ENCODE data around the gene DGCR2.

Gene DGCR2, protein sequence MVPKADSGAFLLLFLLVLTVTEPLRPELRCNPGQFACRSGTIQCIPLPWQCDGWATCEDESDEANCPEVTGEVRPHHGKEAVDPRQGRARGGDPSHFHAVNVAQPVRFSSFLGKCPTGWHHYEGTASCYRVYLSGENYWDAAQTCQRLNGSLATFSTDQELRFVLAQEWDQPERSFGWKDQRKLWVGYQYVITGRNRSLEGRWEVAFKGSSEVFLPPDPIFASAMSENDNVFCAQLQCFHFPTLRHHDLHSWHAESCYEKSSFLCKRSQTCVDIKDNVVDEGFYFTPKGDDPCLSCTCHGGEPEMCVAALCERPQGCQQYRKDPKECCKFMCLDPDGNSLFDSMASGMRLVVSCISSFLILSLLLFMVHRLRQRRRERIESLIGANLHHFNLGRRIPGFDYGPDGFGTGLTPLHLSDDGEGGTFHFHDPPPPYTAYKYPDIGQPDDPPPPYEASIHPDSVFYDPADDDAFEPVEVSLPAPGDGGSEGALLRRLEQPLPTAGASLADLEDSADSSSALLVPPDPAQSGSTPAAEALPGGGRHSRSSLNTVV

DNA sequence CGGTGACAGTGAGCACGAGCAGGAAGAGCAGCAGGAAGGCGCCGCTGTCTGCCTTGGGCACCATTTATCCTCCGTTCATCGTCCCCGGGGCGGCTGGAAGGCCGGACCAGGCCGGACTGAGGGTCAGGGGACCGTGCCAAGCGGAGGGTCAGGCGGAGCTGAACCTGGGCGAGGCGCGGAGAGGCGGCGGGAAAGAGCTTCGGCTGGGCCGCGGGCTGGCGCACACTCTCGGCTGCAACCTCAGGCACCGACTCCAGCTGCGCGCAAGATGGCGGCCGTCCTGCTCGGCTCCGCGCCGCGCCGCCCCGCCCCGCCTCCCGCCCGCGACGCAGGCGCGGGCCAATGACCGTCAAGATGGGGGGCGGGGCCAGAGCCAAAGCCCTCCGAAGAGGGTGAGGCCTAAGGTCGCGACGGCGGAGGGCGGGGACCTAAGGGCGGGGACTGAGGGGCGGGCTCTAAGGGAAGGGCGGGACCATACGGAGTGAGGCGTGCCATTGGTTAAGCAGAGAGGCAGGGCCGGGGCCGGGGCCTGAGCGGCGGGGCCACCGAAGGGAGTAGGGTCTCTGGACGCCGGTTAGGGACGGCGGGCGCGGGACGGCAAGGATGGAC lies at the start of gene DGCR2:
TSS of gene DGCR2 (minus strand) at position 270 of the 609 bp plus-strand sequence. CDS start at position 64, 206 bp downstream.
- Histone ChIP-seq H3K4me2 (ENCODE audit: insufficient read depth, low read length) (peak within 1 kb of the TSS; percentile 94), H3K4me3 (ENCODE audit: low read depth in 1 of 2, low read length in 2 of 2) (peak within 1 kb of the TSS; percentile 92 to 100), H3K36me3 (ENCODE audit: insufficient read depth, low read length) (peaks cover 35% of the 10 kb centered on the region), H3K79me2 (ENCODE audit: insufficient read depth, low read length) (peaks cover 49% of the 10 kb centered on the region), H3K9ac (ENCODE audit: low read depth, low read length) (peak within 1 kb of the TSS; percentile 89), H4K20me1 (ENCODE audit: insufficient read depth, low read length) (peaks cover 40% of the 10 kb centered on the region), H3K9me3 (ENCODE audit: insufficient read depth, low read length, severe bottlenecking) (no peaks in the 10 kb centered on the region), H2AFZ (ENCODE audit: low read depth, low read length) (peak within 1 kb of the TSS; percentile 95), H3K4me1 (ENCODE audit: insufficient read depth, low read length) (peaks cover 38% of the 10 kb centered on the region), H3K27me3 (ENCODE audit: insufficient read depth, low read length, poor library complexity) (no peaks in the 10 kb centered on the region), H3K27ac (ENCODE audit: low read length) (peak within 1 kb of the TSS; percentile 90)
- TF ChIP-seq, protein P1, sequence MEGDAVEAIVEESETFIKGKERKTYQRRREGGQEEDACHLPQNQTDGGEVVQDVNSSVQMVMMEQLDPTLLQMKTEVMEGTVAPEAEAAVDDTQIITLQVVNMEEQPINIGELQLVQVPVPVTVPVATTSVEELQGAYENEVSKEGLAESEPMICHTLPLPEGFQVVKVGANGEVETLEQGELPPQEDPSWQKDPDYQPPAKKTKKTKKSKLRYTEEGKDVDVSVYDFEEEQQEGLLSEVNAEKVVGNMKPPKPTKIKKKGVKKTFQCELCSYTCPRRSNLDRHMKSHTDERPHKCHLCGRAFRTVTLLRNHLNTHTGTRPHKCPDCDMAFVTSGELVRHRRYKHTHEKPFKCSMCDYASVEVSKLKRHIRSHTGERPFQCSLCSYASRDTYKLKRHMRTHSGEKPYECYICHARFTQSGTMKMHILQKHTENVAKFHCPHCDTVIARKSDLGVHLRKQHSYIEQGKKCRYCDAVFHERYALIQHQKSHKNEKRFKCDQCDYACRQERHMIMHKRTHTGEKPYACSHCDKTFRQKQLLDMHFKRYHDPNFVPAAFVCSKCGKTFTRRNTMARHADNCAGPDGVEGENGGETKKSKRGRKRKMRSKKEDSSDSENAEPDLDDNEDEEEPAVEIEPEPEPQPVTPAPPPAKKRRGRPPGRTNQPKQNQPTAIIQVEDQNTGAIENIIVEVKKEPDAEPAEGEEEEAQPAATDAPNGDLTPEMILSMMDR (IDR thresholded peaks at IDR 0.05; ENCODE audit: borderline replicate concordance, extremely low read depth, low read length, poor library complexity, severe bottlenecking): no peak
- TF ChIP-seq EZH2 (IDR thresholded peaks at IDR 0.05; ENCODE audit: borderline replicate concordance, low read depth, low read length, severe bottlenecking): no peak
- DNase-seq: peak; percentile 96
- ATAC-seq (ENCODE audit: insufficient read depth, low read depth): peak; percentile 96

DNA sequence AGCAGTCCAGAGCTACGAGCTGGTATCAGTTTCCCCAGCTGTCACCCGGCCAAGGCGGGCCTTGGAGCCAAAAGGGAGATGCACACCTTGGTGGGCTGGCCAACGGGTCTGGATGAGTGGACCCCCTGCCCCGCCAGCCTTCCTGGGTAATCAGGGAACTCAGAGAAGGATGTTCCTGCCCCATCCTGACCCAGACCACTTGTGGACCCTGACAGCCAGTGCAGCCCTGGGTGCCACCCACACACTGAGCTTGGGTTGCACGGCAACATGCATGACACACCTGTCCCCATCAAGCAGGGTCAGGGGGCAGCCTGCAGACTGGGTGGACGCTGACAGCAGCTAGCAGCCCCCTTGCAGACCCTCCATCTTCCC lies 47.7 kb upstream of the DGCR2 start:
- TF ChIP-seq, protein P1 (IDR thresholded peaks at IDR 0.05; ENCODE audit: borderline replicate concordance, extremely low read depth, low read length, poor library complexity, severe bottlenecking): no peak
- TF ChIP-seq EZH2 (IDR thresholded peaks at IDR 0.05; ENCODE audit: borderline replicate concordance, low read depth, low read length, severe bottlenecking): no peak
- Histone ChIP-seq H3K9ac (ENCODE audit: low read depth, low read length) (no peak overlapping the region), H3K4me3 (ENCODE audit: low read depth in 1 of 2, low read length in 2 of 2) (no peak overlapping the region), H3K9me3 (ENCODE audit: insufficient read depth, low read length, severe bottlenecking) (no peaks in the 10 kb centered on the region), H3K36me3 (ENCODE audit: insufficient read depth, low read length) (peaks cover 13% of the 10 kb centered on the region), H3K4me1 (ENCODE audit: insufficient read depth, low read length) (peaks cover 38% of the 10 kb centered on the region), H2AFZ (ENCODE audit: low read depth, low read length) (no peak overlapping the region), H3K79me2 (ENCODE audit: insufficient read depth, low read length) (peaks cover 44% of the 10 kb centered on the region), H3K4me2 (ENCODE audit: insufficient read depth, low read length) (peak overlapping the region; percentile 96; the same call in 1 of the 2 replicates), H4K20me1 (ENCODE audit: insufficient read depth, low read length) (peaks cover 27% of the 10 kb centered on the region; the same call in 1 of the 2 replicates), H3K27ac (ENCODE audit: low read length) (no peak overlapping the region), H3K27me3 (ENCODE audit: insufficient read depth, low read length, poor library complexity) (no peaks in the 10 kb centered on the region)
- no peak for DNase-seq
- ATAC-seq (ENCODE audit: insufficient read depth, low read depth): no peak

DNA sequence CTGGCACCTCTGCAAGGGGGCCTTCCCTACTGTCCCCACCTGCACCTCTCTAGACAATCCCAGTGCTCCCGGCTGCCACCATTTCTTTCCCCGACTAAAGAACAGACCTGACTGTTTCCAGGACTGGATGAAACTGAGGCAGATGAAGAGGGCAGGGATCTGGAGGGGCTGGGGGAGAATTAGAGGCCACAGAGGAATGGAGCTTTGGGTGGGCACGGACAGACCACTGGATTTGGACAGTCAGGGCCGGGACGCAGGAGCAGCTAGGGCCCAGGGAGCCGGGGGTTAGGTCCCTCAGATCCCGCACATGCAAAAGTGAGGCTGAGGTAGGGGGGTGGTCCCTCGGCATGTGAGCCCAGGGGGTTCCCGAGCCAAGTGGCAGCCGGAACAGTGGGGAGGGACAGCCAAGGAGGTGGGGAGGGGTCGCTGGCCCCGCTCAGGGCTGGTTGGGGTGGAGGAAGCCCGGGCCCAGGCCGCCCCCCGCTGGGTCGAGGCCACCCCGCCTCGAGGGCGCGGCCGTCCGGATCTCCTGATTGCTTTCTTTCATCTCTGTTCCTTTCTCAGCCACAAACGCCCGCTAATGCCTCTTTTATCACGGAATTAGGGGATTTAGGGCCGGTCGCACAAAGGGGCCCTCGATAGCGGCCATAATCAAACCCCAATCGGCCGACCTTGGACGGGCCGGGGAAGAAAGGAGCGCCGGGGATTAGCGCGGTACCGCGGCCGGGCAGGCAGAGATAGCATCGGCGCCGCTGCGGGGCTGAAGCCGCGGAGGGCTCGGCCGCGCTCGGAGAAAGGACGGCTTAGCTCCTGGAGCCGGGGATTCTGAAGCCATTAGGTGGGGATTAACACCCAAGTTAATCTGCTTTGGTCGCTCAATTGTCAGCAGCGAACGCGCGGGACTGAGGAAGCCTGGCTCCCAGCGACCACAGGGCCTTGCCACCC lies 47.1 kb upstream of the DGCR2 start:
- ATAC-seq (ENCODE audit: insufficient read depth, low read depth): no peak
- no peak overlapping the region for H3K9ac ChIP-seq (ENCODE audit: low read depth, low read length)
- H3K27me3 ChIP-seq (ENCODE audit: insufficient read depth, low read length, poor library complexity): no peaks in the 10 kb centered on the region

More for the DNA sequence above, 47.1 kb upstream of the DGCR2 start:
- 0 out of 2 replicates have a peak overlapping the region, but pooled peaks have one; percentile 96 for H3K4me2 ChIP-seq (ENCODE audit: insufficient read depth, low read length)
- no peak overlapping the region for H3K4me3 ChIP-seq (ENCODE audit: low read depth in 1 of 2, low read length in 2 of 2)
- DNase-seq: no peak
- peaks cover 13% of the 10 kb centered on the region for H3K36me3 ChIP-seq (ENCODE audit: insufficient read depth, low read length)
- peaks cover 38% of the 10 kb centered on the region for H3K79me2 ChIP-seq (ENCODE audit: insufficient read depth, low read length)
- no peak overlapping the region for H2AFZ ChIP-seq (ENCODE audit: low read depth, low read length)
- H4K20me1 ChIP-seq (ENCODE audit: insufficient read depth, low read length): peaks cover 22% of the 10 kb centered on the region; the same call in 1 of the 2 replicates
- TF ChIP-seq EZH2 (IDR thresholded peaks at IDR 0.05; ENCODE audit: borderline replicate concordance, low read depth, low read length, severe bottlenecking): no peak
- H3K4me1 ChIP-seq (ENCODE audit: insufficient read depth, low read length): peaks cover 32% of the 10 kb centered on the region
- H3K27ac ChIP-seq (ENCODE audit: low read length): no peak overlapping the region
- H3K9me3 ChIP-seq (ENCODE audit: insufficient read depth, low read length, severe bottlenecking): no peaks in the 10 kb centered on the region

All from DND-41 (cell line).